ENCODE data around the gene MMS22L. TPM values are rescaled to one million over a fixed set of nuclear protein-coding genes. Genes with fewer than 3 reads are reported as not detected.

The MMS22L gene
- total RNA-seq, 1 donor from 2014 or later: 7.2 TPM

DNA sequence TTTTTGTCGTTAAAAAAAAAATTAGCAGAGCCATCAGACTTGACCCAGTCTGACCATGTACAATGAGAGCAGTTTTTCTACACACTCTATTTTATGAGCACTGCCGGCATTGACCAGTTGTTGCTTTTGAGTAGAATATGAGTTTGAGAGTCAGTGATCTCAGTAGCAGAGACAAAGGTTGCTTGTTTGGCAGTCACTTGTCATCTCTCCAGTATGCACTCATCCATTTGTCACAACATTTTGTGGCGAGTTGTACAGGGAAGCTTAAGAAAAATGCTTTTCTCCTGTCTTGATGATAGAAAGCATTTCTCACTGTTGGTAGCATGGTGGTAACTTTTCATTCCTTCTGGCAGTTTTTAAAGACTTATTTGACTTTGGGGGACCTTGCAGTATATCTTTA is 159.9 kb downstream of the MMS22L start:
- Histone ChIP-seq H3K4me2 (ENCODE audit: low read length) (no peak overlapping the region), H3K27ac (ENCODE audit: low read depth, low read length) (no peak overlapping the region), H3K36me3 (ENCODE audit: insufficient read depth, low read length) (no peaks in the 10 kb centered on the region), H3K9ac (ENCODE audit: low read length) (no peak overlapping the region), H2AFZ (ENCODE audit: low read depth, low read length) (no peak overlapping the region), H3K4me1 (ENCODE audit: insufficient read depth, low read length) (no peaks in the 10 kb centered on the region), H3K27me3 (ENCODE audit: insufficient read depth, low read length) (peaks cover 5% of the 10 kb centered on the region), H4K20me1 (ENCODE audit: insufficient read depth, low read length) (no peaks in the 10 kb centered on the region), H3K79me2 (ENCODE audit: insufficient read depth, low read length) (no peaks in the 10 kb centered on the region), H3K9me3 (ENCODE audit: insufficient read depth, low read depth, low read length) (no peaks in the 10 kb centered on the region), H3K4me3 (ENCODE audit: insufficient read depth, low read depth, low read length) (no peak overlapping the region)
- no peaks in the 10 kb centered on the region for H3K27me3 Mint-ChIP-seq (ENCODE audit: low read depth, unreplicated experiment)
- H3K27ac Mint-ChIP-seq (ENCODE audit: unreplicated experiment): no peak overlapping the region
- TF ChIP-seq, protein P1, sequence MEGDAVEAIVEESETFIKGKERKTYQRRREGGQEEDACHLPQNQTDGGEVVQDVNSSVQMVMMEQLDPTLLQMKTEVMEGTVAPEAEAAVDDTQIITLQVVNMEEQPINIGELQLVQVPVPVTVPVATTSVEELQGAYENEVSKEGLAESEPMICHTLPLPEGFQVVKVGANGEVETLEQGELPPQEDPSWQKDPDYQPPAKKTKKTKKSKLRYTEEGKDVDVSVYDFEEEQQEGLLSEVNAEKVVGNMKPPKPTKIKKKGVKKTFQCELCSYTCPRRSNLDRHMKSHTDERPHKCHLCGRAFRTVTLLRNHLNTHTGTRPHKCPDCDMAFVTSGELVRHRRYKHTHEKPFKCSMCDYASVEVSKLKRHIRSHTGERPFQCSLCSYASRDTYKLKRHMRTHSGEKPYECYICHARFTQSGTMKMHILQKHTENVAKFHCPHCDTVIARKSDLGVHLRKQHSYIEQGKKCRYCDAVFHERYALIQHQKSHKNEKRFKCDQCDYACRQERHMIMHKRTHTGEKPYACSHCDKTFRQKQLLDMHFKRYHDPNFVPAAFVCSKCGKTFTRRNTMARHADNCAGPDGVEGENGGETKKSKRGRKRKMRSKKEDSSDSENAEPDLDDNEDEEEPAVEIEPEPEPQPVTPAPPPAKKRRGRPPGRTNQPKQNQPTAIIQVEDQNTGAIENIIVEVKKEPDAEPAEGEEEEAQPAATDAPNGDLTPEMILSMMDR (IDR thresholded peaks at IDR 0.05; ENCODE audit: insufficient read depth, low read depth, low read length): no peak
- TF ChIP-seq EZH2 (IDR thresholded peaks at IDR 0.05; ENCODE audit: insufficient read depth, low read length): no peak
- DNase-seq (ENCODE audit: low read depth): no peak
- H3K9me3 Mint-ChIP-seq (ENCODE audit: unreplicated experiment): no peaks in the 10 kb centered on the region
- no peak overlapping the region for H3K4me3 Mint-ChIP-seq (ENCODE audit: unreplicated experiment)
- H3K36me3 Mint-ChIP-seq (ENCODE audit: low read depth, unreplicated experiment): no peaks in the 10 kb centered on the region
- H3K4me1 Mint-ChIP-seq (ENCODE audit: low read depth, unreplicated experiment): peaks cover 3% of the 10 kb centered on the region
- FAIRE-seq: no peak

- no peak for TF ChIP-seq EZH2 (IDR thresholded peaks at IDR 0.05; ENCODE audit: insufficient read depth, low read length)
- TF ChIP-seq, protein P1 (IDR thresholded peaks at IDR 0.05; ENCODE audit: insufficient read depth, low read depth, low read length): no peak
- no peak overlapping the region for H3K27ac Mint-ChIP-seq (ENCODE audit: unreplicated experiment)
- Histone ChIP-seq H3K36me3 (ENCODE audit: insufficient read depth, low read length) (no peaks in the 10 kb centered on the region), H3K79me2 (ENCODE audit: insufficient read depth, low read length) (no peaks in the 10 kb centered on the region), H3K27me3 (ENCODE audit: insufficient read depth, low read length) (peaks cover 5% of the 10 kb centered on the region), H3K4me2 (ENCODE audit: low read length) (no peak overlapping the region), H3K9ac (ENCODE audit: low read length) (no peak overlapping the region), H3K4me3 (ENCODE audit: insufficient read depth, low read depth, low read length) (no peak overlapping the region), H3K27ac (ENCODE audit: low read depth, low read length) (no peak overlapping the region), H2AFZ (ENCODE audit: low read depth, low read length) (no peak overlapping the region), H3K4me1 (ENCODE audit: insufficient read depth, low read length) (no peaks in the 10 kb centered on the region), H3K9me3 (ENCODE audit: insufficient read depth, low read depth, low read length) (no peaks in the 10 kb centered on the region), H4K20me1 (ENCODE audit: insufficient read depth, low read length) (no peaks in the 10 kb centered on the region)
- no peak for FAIRE-seq
- H3K9me3 Mint-ChIP-seq (ENCODE audit: unreplicated experiment): no peaks in the 10 kb centered on the region
- H3K27me3 Mint-ChIP-seq (ENCODE audit: low read depth, unreplicated experiment): no peaks in the 10 kb centered on the region
- no peak for DNase-seq (ENCODE audit: low read depth)
- no peaks in the 10 kb centered on the region for H3K36me3 Mint-ChIP-seq (ENCODE audit: low read depth, unreplicated experiment)
- H3K4me3 Mint-ChIP-seq (ENCODE audit: unreplicated experiment): no peak overlapping the region
- H3K4me1 Mint-ChIP-seq (ENCODE audit: low read depth, unreplicated experiment): peaks cover 3% of the 10 kb centered on the region
Observed at GRCh38 chr6:97120511-97120910, 162.5 kb downstream of the MMS22L start.

- H3K9me3 Mint-ChIP-seq (ENCODE audit: unreplicated experiment): no peaks in the 10 kb centered on the region
- Histone ChIP-seq H3K27me3 (ENCODE audit: insufficient read depth, low read length) (no peaks in the 10 kb centered on the region), H3K36me3 (ENCODE audit: insufficient read depth, low read length) (no peaks in the 10 kb centered on the region), H3K9me3 (ENCODE audit: insufficient read depth, low read depth, low read length) (peaks cover 3% of the 10 kb centered on the region), H3K4me3 (ENCODE audit: insufficient read depth, low read depth, low read length) (no peak overlapping the region), H2AFZ (ENCODE audit: low read depth, low read length) (no peak overlapping the region), H4K20me1 (ENCODE audit: insufficient read depth, low read length) (no peaks in the 10 kb centered on the region), H3K4me2 (ENCODE audit: low read length) (no peak overlapping the region), H3K27ac (ENCODE audit: low read depth, low read length) (no peak overlapping the region), H3K9ac (ENCODE audit: low read length) (no peak overlapping the region), H3K79me2 (ENCODE audit: insufficient read depth, low read length) (no peaks in the 10 kb centered on the region), H3K4me1 (ENCODE audit: insufficient read depth, low read length) (no peaks in the 10 kb centered on the region)
- no peaks in the 10 kb centered on the region for H3K36me3 Mint-ChIP-seq (ENCODE audit: low read depth, unreplicated experiment)
- FAIRE-seq (no peak), DNase-seq (ENCODE audit: low read depth) (no peak)
- no peak overlapping the region for H3K27ac Mint-ChIP-seq (ENCODE audit: unreplicated experiment)
- H3K27me3 Mint-ChIP-seq (ENCODE audit: low read depth, unreplicated experiment): no peaks in the 10 kb centered on the region
- H3K4me3 Mint-ChIP-seq (ENCODE audit: unreplicated experiment): no peak overlapping the region
- H3K4me1 Mint-ChIP-seq (ENCODE audit: low read depth, unreplicated experiment): no peaks in the 10 kb centered on the region
- no peak for TF ChIP-seq EZH2 (IDR thresholded peaks at IDR 0.05; ENCODE audit: insufficient read depth, low read length)
- TF ChIP-seq, protein P1 (IDR thresholded peaks at IDR 0.05; ENCODE audit: insufficient read depth, low read depth, low read length): no peak
Observed at GRCh38 chr6:97114645-97115044, 168.4 kb downstream of the MMS22L start.
